GM15510 (cell line): ENCODE measurements around the gene KRTAP4-5.
"Not testable (repeated sequence)": the region's sequence is repeated elsewhere in the genome, so short reads cannot be mapped to it uniquely, and the experiment has no call there.

ENCODE experiments used
- POLR2A ChIP-seq: IDR thresholded peaks from 3 replicates; pipeline ENCODE4 v1.6.1; 2011; ENCODE audit warnings: borderline replicate concordance; ENCODE audit not compliant: insufficient read length; ENCODE audit errors: extremely low read depth

KRTAP4-5 gene

GRCh38 chr17:41151525-41151924, 1.9 kb upstream of the KRTAP4-5 start:
- TF ChIP-seq POLR2A: no peak

- TF ChIP-seq POLR2A: no peak
Observed at GRCh38 chr17:41150026-41150425, 401 bp upstream of the KRTAP4-5 start.

- TF ChIP-seq POLR2A: no peak
Observed at GRCh38 chr17:41147531-41148204, 2.0 kb downstream of the KRTAP4-5 start.

- no peak for TF ChIP-seq POLR2A
Observed at GRCh38 chr17:41145261-41145660, 4.4 kb downstream of the KRTAP4-5 start.

GRCh38 chr17:41144846-41145245, 4.8 kb downstream of the KRTAP4-5 start:
- no peak for TF ChIP-seq POLR2A

GRCh38 chr17:41141361-41141760, 8.3 kb downstream of the KRTAP4-5 start:
- TF ChIP-seq POLR2A: no peak

- no peak for TF ChIP-seq POLR2A
Observed at GRCh38 chr17:41140360-41141131, 9.1 kb downstream of the KRTAP4-5 start, which contains the start of gene KRTAP4-6. TSS of gene KRTAP4-6 (minus strand) at chr17:41140544. CDS start at chr17:41140487, 57 bp downstream.

GRCh38 chr17:41133880-41134735, 15.5 kb downstream of the KRTAP4-5 start:
- TF ChIP-seq POLR2A: no peak

GRCh38 chr17:41131979-41132378, 17.6 kb downstream of the KRTAP4-5 start:
- TF ChIP-seq POLR2A: no peak

GRCh38 chr17:41127371-41127770, 22.3 kb downstream of the KRTAP4-5 start:
- TF ChIP-seq POLR2A: no peak

GRCh38 chr17:41126412-41126811, 23.2 kb downstream of the KRTAP4-5 start:
- TF ChIP-seq POLR2A: no peak

- no peak for TF ChIP-seq POLR2A
Observed at GRCh38 chr17:41125064-41125463, 24.6 kb downstream of the KRTAP4-5 start.

- TF ChIP-seq POLR2A: not testable (repeated sequence)
Observed at GRCh38 chr17:41123991-41124371, 25.6 kb downstream of the KRTAP4-5 start, which contains the start of gene KRTAP4-12. TSS of gene KRTAP4-12 (minus strand) at chr17:41124182. CDS start at chr17:41124122, 60 bp downstream.

GRCh38 chr17:41121742-41122141, 27.9 kb downstream of the KRTAP4-5 start:
- TF ChIP-seq POLR2A: no peak

- TF ChIP-seq POLR2A: no peak
Observed at GRCh38 chr17:41118721-41119120, 30.9 kb downstream of the KRTAP4-5 start.
